IMR-90 (cell line): ENCODE results near the gene TRIO.

Experiments
- CTCF ChIP-seq: conservative IDR thresholded peaks from 2 replicates; pipeline ENCODE4 v1.5.1; 2012; ENCODE audit warnings: mild to moderate bottlenecking, low read depth, low read length, improper control_type of control experiment
- ELK1 ChIP-seq: fragments of 150-350 bp; IDR thresholded peaks from 2 replicates; pipeline ENCODE4 v1.6.1; 2016; ENCODE audit warnings: low read depth, mild to moderate bottlenecking, low read length, moderate library complexity, borderline replicate concordance
- FOS ChIP-seq: fragments of 150-350 bp; IDR thresholded peaks from 2 replicates; pipeline ENCODE4 v1.6.1; 2016; ENCODE audit warnings: low read depth, low read length

GRCh38 chr5:14341571-14342230 is 198.6 kb downstream of the TRIO start:
- TF ChIP-seq CTCF (no peak), FOS (no peak), ELK1 (no peak)
